Heart left ventricle (tissue), 16 donors: ENCODE results near the gene ADIPOR1. TPM values are rescaled to one million over a fixed set of nuclear protein-coding genes. Genes with fewer than 3 reads are reported as not detected.
"Not testable (repeated sequence)": the region's sequence is repeated elsewhere in the genome, so short reads cannot be mapped to it uniquely, and the experiment has no call there.

Experiments
- ATAC-seq, 4 donors: fragments of 200-7000 bp; cut with Tn5 transposase; one replicate each; pipeline ENCODE4 v1.9.1; 2020 to 2022; ENCODE audit warnings: moderate library complexity in 4 of 4, mild to moderate bottlenecking in 3 of 4, moderate number of reproducible peaks in 1 of 4
- DNase-seq, 5 donors: peaks; one replicate each; pipeline ENCODE4 v3.0.0-alpha.2; 2020
- H3K27ac ChIP-seq, 12 donors: fragments of 200-600 bp; sonication (generic) in 4 of 12; one replicate each; pipeline versions ENCODE4 v1.5.0 to v1.8.0; 2016 to 2022; ENCODE audit warnings: mild to moderate bottlenecking in 2 of 12
- H3K27me3 ChIP-seq, 9 donors: fragments of 200-600 bp; sonication (generic) in 2 of 9; one replicate each; pipeline versions ENCODE4 v1.5.1 to v1.8.0; 2016 to 2022; ENCODE audit warnings: mild to moderate bottlenecking in 3 of 9
- H3K36me3 ChIP-seq, 9 donors: fragments of 200-600 bp; sonication (generic) in 2 of 9; one replicate each; pipeline versions ENCODE4 v1.5.0 to v1.8.0; 2018 to 2022; ENCODE audit warnings: mild to moderate bottlenecking in 2 of 9
- H3K4me1 ChIP-seq, 12 donors: fragments of 200-600 bp; sonication (generic) in 4 of 12; one replicate each; pipeline versions ENCODE4 v1.5.0 to v1.8.0; 2016 to 2022; ENCODE audit warnings: mild to moderate bottlenecking in 3 of 12
- H3K4me3 ChIP-seq, 12 donors: fragments of 200-600 bp; sonication (generic) in 4 of 12; one replicate each; pipeline versions ENCODE4 v1.5.0 to v1.8.0; 2017 to 2022; ENCODE audit warnings: mild to moderate bottlenecking in 9 of 12, moderate library complexity in 4 of 12
- H3K9me3 ChIP-seq, 12 donors: fragments of 200-600 bp; sonication (generic) in 4 of 12; one replicate each; pipeline versions ENCODE4 v1.5.0 to v1.8.0; 2016 to 2022; ENCODE audit warnings: mild to moderate bottlenecking in 1 of 12
- POLR2A ChIP-seq, 2 donors: fragments of 450-650 bp; IDR thresholded peaks; one replicate each; pipeline ENCODE4 v1.6.1; 2017; ENCODE audit warnings: antibody characterized with exemption in 2 of 2, mild to moderate bottlenecking in 2 of 2, moderate library complexity in 2 of 2
- WGBS, 4 donors: extraction: QIAGEN DNeasy Blood & Tissue Kit in 2 of 4; methylation state at CpG; one replicate each; pipeline versions ENCODE4 v1.1.5 to v1.1.7; 2013 to 2018; 5-methylcytosine and 5-hydroxymethylcytosine counted together
- intact Hi-C, 10 donors: fragments of 100-400 bp; cut with DNase I; formaldehyde crosslinking; loops; one replicate each; pipeline versions ENCODE4 v1.11.1 to v1.14.2; 2022
- polyA plus RNA-seq, 2 donors: library from polyadenylated mRNA; stranded (reverse); fragments of 200-250 nt; gene quantifications; one replicate each; pipeline ENCODE4 v1.2.3, GENCODE V29; 2013
- total RNA-seq, 9 donors: library from RNA; depleted of rRNA in 2 of 9; stranded (reverse); fragments of >200 nt in 2 of 9; fragmentation: NEBNext Ultra II Directional in 3 of 9; extraction: Animal tissue kit (Norgen Biotek cat#: 25700) in 3 of 9; gene quantifications; one replicate each; pipeline versions ENCODE4 v1.1.0 to v1.2.4, GENCODE V29; 2016 to 2023
- TF ChIP-seq, protein P1 (sequence below), 12 donors: fragments of 200-600 bp; sonication (generic) in 4 of 12; IDR thresholded peaks; one replicate each; pipeline versions ENCODE4 v1.5.0 to v1.8.0; 2018 to 2022; ENCODE audit warnings: antibody characterized with exemption in 12 of 12, mild to moderate bottlenecking in 5 of 12
- donor health status: ischemic (EF 13 %, LVEDD 7.1; RV severe dilation, severe dysfunction).
- donor health status: healthy with polysubstance abuse.
- donor health status: DM: no; HTN: yes; CAD: no.
- donor health status: DM: no; HTN: no; CAD: no.
- donor health status: ischemic (EF 25% LVEDD 6.9; RV normal size, moderate dysfunction).
- donor health status: ischemic (EF 25% LVEDD 5.7; RV mildly dilated, moderate dysfunction).
- donor health status: healthy.
- donor health status: DM: yes; HTN: yes; CAD: no.
- donor health status: ischemic (EF 35%, LVEDD 5.7; RV mildly dilated, moderate dysfunction).
- donor health status: nonischemic (EF 11% LVEDD 7.7; RV severe dilation, severe dysfunction).
- donor health status: DM: yes; HTN: yes; CAD: no.
- donor health status: PGD.
- donor health status: ischemic (EF 29% LVEDD 5.4; RV normal size, mild dysfunction).
- donor health status: nonischemic (EF 23%, LVEDD 6.1; RV moderate dilation, normal function).

Gene ADIPOR1
- total and polyA plus RNA-seq, 11 donors = 57.4 to 155 (median 102) TPM

DNA sequence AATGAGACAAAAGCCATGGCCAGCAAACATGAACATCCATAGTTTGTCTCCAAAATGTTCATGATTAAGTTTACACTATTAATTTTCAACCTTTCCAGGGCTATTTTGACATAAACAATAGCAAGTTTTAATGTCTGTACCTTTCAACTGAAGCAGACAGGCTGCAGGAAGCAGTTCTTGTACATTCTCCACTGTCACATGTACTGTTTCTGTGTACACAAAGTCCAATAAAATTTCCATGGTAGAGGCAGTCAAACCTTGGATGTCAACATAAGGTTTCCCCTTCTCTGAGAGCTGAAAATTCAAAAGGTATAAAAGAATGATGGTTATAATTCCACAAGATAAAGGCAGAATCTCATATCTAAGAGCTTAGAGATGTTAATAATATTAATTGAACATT, 38.5 kb downstream of the ADIPOR1 start:
- H3K9me3 ChIP-seq = no peaks in the 10 kb centered on the region
- H3K4me1 ChIP-seq = peaks cover 0 to 21% (median 0%) of the 10 kb centered on the region in 12 donors
- H3K27ac ChIP-seq = no peak overlapping the region
- DNase-seq (no peak), ATAC-seq (no peak)
- peaks cover 0 to 77% (median 71%) of the 10 kb centered on the region in 9 donors for H3K36me3 ChIP-seq
- H3K27me3 ChIP-seq = no peaks in the 10 kb centered on the region
- H3K4me3 ChIP-seq = no peak overlapping the region
- TF ChIP-seq POLR2A (IDR thresholded peaks at IDR 0.05) = no peak
- TF ChIP-seq, protein P1, sequence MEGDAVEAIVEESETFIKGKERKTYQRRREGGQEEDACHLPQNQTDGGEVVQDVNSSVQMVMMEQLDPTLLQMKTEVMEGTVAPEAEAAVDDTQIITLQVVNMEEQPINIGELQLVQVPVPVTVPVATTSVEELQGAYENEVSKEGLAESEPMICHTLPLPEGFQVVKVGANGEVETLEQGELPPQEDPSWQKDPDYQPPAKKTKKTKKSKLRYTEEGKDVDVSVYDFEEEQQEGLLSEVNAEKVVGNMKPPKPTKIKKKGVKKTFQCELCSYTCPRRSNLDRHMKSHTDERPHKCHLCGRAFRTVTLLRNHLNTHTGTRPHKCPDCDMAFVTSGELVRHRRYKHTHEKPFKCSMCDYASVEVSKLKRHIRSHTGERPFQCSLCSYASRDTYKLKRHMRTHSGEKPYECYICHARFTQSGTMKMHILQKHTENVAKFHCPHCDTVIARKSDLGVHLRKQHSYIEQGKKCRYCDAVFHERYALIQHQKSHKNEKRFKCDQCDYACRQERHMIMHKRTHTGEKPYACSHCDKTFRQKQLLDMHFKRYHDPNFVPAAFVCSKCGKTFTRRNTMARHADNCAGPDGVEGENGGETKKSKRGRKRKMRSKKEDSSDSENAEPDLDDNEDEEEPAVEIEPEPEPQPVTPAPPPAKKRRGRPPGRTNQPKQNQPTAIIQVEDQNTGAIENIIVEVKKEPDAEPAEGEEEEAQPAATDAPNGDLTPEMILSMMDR (IDR thresholded peaks at IDR 0.05) = no peak
- intact Hi-C loops = loop anchor here in 2 of 10 donors (5.0 to 10.0 kb wide), 2 partner anchors 83 to 165 kb away; no protein-coding TSS in a partner anchor

DNA sequence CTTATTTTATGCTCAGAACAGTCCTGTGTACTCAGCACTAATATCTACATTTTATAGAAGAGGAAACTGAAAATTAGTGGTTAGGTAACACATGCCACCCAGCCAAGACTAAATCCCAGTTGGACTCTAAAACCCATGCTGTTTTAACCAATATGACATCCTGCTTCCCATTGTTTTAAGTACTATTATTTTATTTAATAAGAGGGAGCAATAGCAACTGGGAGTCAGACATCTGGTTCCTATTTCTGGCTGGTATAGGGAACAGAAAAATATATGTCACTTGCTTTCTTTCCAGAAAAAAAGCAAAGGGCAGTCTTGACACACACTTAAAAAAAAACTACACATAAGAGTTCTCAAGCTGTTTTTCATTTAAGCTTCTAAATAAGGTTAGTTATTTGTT, 43.0 kb downstream of the ADIPOR1 start:
- no peak for DNase-seq
- Histone ChIP-seq H3K4me3 (no peak overlapping the region), H3K4me1 (no peaks in the 10 kb centered on the region), H3K27ac (no peak overlapping the region), H3K9me3 (no peaks in the 10 kb centered on the region), H3K27me3 (no peaks in the 10 kb centered on the region), H3K36me3 (peaks cover 0 to 98% (median 95%) of the 10 kb centered on the region in 9 donors)
- intact Hi-C loops = loop anchor here in 1 of 10 donors (10.0 kb wide), 1 partner anchor 160 kb away; no protein-coding TSS in a partner anchor
- TF ChIP-seq, protein P1 (IDR thresholded peaks at IDR 0.05) = no peak
- no peak for TF ChIP-seq POLR2A (IDR thresholded peaks at IDR 0.05)
- ATAC-seq = no peak

DNA sequence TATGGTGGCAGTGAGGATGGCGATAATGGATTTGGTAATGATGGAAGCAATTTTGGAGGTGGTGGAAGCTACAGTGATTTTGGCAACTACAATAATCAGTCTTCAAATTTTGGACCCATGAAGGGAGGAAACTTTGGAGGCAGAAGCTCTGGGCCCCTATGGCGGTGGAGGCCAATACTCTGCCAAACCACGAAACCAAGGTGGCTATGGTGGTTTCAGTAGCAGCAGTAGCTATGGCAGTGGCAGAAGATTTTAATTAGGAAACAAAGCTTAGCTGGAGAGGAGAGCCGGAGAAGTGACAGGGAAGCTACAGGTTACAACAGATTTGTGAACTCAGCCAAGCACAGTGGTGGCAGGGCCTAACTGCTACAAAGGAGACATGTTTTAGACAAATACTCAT, 45.6 kb downstream of the ADIPOR1 start:
- H3K27me3 ChIP-seq, H3K4me1 ChIP-seq, H3K9me3 ChIP-seq, H3K27ac ChIP-seq, DNase-seq, ATAC-seq, H3K4me3 ChIP-seq: not testable (repeated sequence)
- intact Hi-C loops = loop anchor here in 1 of 10 donors (10.0 kb wide), 1 partner anchor 158 kb away; no protein-coding TSS in a partner anchor
- H3K36me3 ChIP-seq = peaks cover 0 to 100% (median 96%) of the 10 kb centered on the region in 9 donors
- 95 to 98% (median 96%) methylated on average over 4 of the region's 4 CpGs for WGBS, 4 donors

DNA sequence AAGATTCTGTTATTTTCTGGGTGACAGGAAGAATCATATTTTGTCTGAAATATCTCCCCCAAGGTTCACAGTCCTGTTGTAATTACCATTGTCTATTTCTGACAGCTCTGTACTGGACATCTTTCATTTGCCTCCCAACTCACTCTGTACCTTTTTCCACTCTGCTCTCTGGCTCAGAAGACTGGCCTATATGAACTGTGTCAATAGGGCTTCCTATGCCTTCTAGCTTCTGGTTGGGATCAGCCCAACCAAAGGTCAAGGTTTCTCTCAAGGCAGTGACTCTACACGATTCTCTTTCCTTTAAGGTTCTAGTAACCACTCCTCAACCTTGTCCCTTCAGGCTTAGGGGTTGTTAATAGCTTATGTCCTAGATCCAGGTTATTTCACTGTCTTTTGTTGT, 48.6 kb downstream of the ADIPOR1 start:
- intact Hi-C loops = no loop called here
- 78 to 93% (median 84%) methylated on average over 1 of the region's 1 CpG for WGBS, 4 donors
- no peaks in the 10 kb centered on the region for H3K4me1 ChIP-seq
- ATAC-seq (no peak), DNase-seq (no peak)
- H3K27ac ChIP-seq = no peak overlapping the region
- H3K36me3 ChIP-seq = peaks cover 0 to 97% (median 92%) of the 10 kb centered on the region in 9 donors
- no peak overlapping the region for H3K4me3 ChIP-seq
- H3K27me3 ChIP-seq = no peaks in the 10 kb centered on the region
- H3K9me3 ChIP-seq = no peaks in the 10 kb centered on the region
- TF ChIP-seq POLR2A (IDR thresholded peaks at IDR 0.05) = no peak
- TF ChIP-seq, protein P1 (IDR thresholded peaks at IDR 0.05) = no peak

DNA sequence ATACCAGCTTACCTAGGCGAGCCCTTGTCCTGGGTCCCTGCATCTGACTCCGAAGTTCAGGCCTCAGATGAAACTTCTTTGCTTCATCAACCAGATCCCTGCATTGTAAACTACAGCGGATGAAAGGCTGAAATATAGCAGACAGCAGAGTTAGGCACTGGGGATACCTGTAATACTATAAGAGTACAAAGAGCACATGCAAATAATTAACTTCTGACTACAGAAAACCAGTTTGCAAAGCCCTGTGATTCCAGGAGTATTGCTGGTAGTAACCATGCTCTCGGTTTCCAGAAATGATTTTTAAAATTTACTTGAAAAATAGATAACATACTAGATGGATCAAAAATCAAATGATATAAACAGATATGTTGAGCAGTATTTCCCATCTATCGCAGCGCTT, 49.1 kb downstream of the ADIPOR1 start:
- 94 to 98% (median 97%) methylated on average over 6 of the region's 6 CpGs for WGBS, 4 donors
- TF ChIP-seq POLR2A (IDR thresholded peaks at IDR 0.05) = no peak
- TF ChIP-seq, protein P1 (IDR thresholded peaks at IDR 0.05) = no peak
- H3K4me3 ChIP-seq = no peak overlapping the region
- DNase-seq = no peak
- no peaks in the 10 kb centered on the region for H3K27me3 ChIP-seq
- no peak for ATAC-seq
- H3K9me3 ChIP-seq = no peaks in the 10 kb centered on the region
- H3K27ac ChIP-seq = no peak overlapping the region
- H3K4me1 ChIP-seq = no peaks in the 10 kb centered on the region
- intact Hi-C loops = no loop called here
- H3K36me3 ChIP-seq = peaks cover 0 to 97% (median 92%) of the 10 kb centered on the region in 9 donors
